GM12872 (cell line): ENCODE data around the gene ZNF2.

ENCODE experiments used
- CTCF ChIP-seq: IDR thresholded peaks from 3 replicates; pipeline ENCODE4 v1.5.1; 2011; ENCODE audit warnings: low read depth, mild to moderate bottlenecking, low read length, moderate library complexity; ENCODE audit not compliant: insufficient read depth

ZNF2 gene

GRCh38 chr2:95158441-95158840 lies 7.2 kb upstream of the ZNF2 start:
- no peak for TF ChIP-seq CTCF

GRCh38 chr2:95158891-95159619 lies 6.6 kb upstream of the ZNF2 start:
- no peak for TF ChIP-seq CTCF

- TF ChIP-seq CTCF: no peak
Observed at GRCh38 chr2:95159690-95160449, 5.7 kb upstream of the ZNF2 start, which contains the start of gene ZNF514. ZNF514 (minus strand) TSS chr2:95159848; CDS start chr2:95153253, 6,595 bp downstream.

- TF ChIP-seq CTCF: no peak
Observed at GRCh38 chr2:95165030-95165370, 609 bp upstream of the ZNF2 start.

GRCh38 chr2:95166065-95166763 lies 605 bp downstream of the ZNF2 start:
- no peak for TF ChIP-seq CTCF

- TF ChIP-seq CTCF: no peak
Observed at GRCh38 chr2:95171902-95172301, 6.3 kb downstream of the ZNF2 start.

- TF ChIP-seq CTCF: no peak
Observed at GRCh38 chr2:95174031-95174542, 8.5 kb downstream of the ZNF2 start.
